ENCODE measurements around the gene RFX1.

The RFX1 gene

GRCh38 chr19:13960863-13961784, 45.0 kb downstream of the RFX1 start:
- DNase-seq: no peak

- DNase-seq: no peak
Observed at GRCh38 chr19:13959962-13960862, 45.9 kb downstream of the RFX1 start.

- DNase-seq: no peak
Observed at GRCh38 chr19:13959141-13959961, 46.8 kb downstream of the RFX1 start.

- DNase-seq: no peak
Observed at GRCh38 chr19:13958043-13958442, 48.1 kb downstream of the RFX1 start.

- no peak for DNase-seq
Observed at GRCh38 chr19:13957051-13957450, 49.1 kb downstream of the RFX1 start.

GRCh38 chr19:13956365-13956744, 49.8 kb downstream of the RFX1 start:
- no peak for DNase-seq

- no peak for DNase-seq
Observed at GRCh38 chr19:13955662-13956364, 50.3 kb downstream of the RFX1 start.

GRCh38 chr19:13954185-13954584, 51.9 kb downstream of the RFX1 start:
- no peak for DNase-seq

GRCh38 chr19:13952931-13953531, 53.1 kb downstream of the RFX1 start:
- DNase-seq: peak; percentile 58

GRCh38 chr19:13952154-13952930, 53.8 kb downstream of the RFX1 start, which contains the start of gene DCAF15:
Gene DCAF15, plus strand, starts transcription at chr19:13952509. Its CDS starts 4 bp downstream, at chr19:13952513.
- peak; percentile 100 for DNase-seq

GRCh38 chr19:13951799-13952153, 54.3 kb downstream of the RFX1 start:
- DNase-seq: no peak

GRCh38 chr19:13951043-13951442, 55.1 kb downstream of the RFX1 start:
- no peak for DNase-seq

- no peak for DNase-seq
Observed at GRCh38 chr19:13946414-13946813, 59.7 kb downstream of the RFX1 start.

- no peak for DNase-seq
Observed at GRCh38 chr19:13942023-13942684, 64.0 kb downstream of the RFX1 start.

- peak; percentile 78 for DNase-seq
Observed at GRCh38 chr19:13938301-13939064, 67.6 kb downstream of the RFX1 start, which contains the start of gene PODNL1. Gene PODNL1, minus strand, starts transcription at chr19:13938417. Its CDS starts 236 bp downstream, at chr19:13938181.

GRCh38 chr19:13937479-13938300, 68.4 kb downstream of the RFX1 start:
- peak; percentile 59 for DNase-seq

GRCh38 chr19:13935765-13936510, 70.2 kb downstream of the RFX1 start:
- no peak for DNase-seq

- DNase-seq: no peak
Observed at GRCh38 chr19:13934785-13935109, 71.4 kb downstream of the RFX1 start.

Measured in right hindlimb (tissue), 1 donor.